GM12878 (cell line): ENCODE measurements around the gene CDKN2B. TPM values are rescaled to one million over a fixed set of nuclear protein-coding genes. Genes with fewer than 3 reads are reported as not detected.

ENCODE experiments used
- ATAC-seq: fragments of 200-7000 bp; cut with Tn5 transposase; 3 replicates; pipeline ENCODE4 v1.9.1; 2020; ENCODE audit warnings: mild to moderate bottlenecking, moderate library complexity
- BruUV-seq: library from RNA; stranded (reverse); fragments of 400-500 nt; replicated peaks from 2 replicates; lab custom pipeline; 2021; lab: Mats Ljungman, UMichigan
- CTCF ChIA-PET: fragments of 300-600 bp; sonication (Branson Sonifier 250); formaldehyde crosslinking; extraction: SDS; loops from one replicate; lab custom pipeline; 2021; ENCODE audit warnings: inconsistent platforms; lab: Yijun Ruan, JAX
- POLR2A ChIA-PET: fragments of 350-600 bp; formaldehyde crosslinking; extraction: SDS; loops from one replicate; lab custom pipeline; 2021; ENCODE audit warnings: inconsistent platforms; lab: Charles Lee
- RAD21 ChIA-PET: fragments of 300-600 bp; sonication (Branson Sonifier 250); formaldehyde crosslinking; loops from one replicate; lab custom pipeline; 2023; ENCODE audit warnings: antibody characterized with exemption; ENCODE audit not compliant: unreplicated experiment; lab: Charles Lee
- SMC1A ChIA-PET: fragments of 300-600 bp; sonication (Branson Sonifier 250); formaldehyde crosslinking; loops from one replicate; lab custom pipeline; 2023; ENCODE audit not compliant: unreplicated experiment, uncharacterized antibody; lab: Charles Lee
- DNase-seq: peaks from one replicate; pipeline ENCODE4 v3.0.0-alpha.2; 2011; ENCODE audit warnings: low read depth, low spot score
- FAIRE-seq: peaks from 3 replicates; lab custom pipeline; 2011; peaks lifted over from hg19 to GRCh38; lab: Jason Lieb, UNC
- H2AFZ ChIP-seq: 2 replicates; pipeline ENCODE4 v1.6.0; 2011; ENCODE audit warnings: low read depth, low read length, control low read depth; ENCODE audit not compliant: control insufficient read depth
- H3K27ac ChIP-seq: 2 replicates; pipeline ENCODE4 v1.5.1; 2011; ENCODE audit warnings: control low read depth; ENCODE audit not compliant: control insufficient read depth, insufficient read depth
- H3K27me3 ChIP-seq, 2 experiments: replicated peaks in 1 of 2; 2 replicates each; pipeline versions ENCODE4 v1.6.0 to v1.6.1; 2011; ENCODE audit warnings: low read length in 1 of 2; ENCODE audit not compliant: control insufficient read depth in 2 of 2, insufficient read depth in 2 of 2
- H3K36me3 ChIP-seq, 2 experiments: 2 replicates each; pipeline ENCODE4 v1.5.1; 2011; ENCODE audit warnings: low read length in 1 of 2; ENCODE audit not compliant: control insufficient read depth in 2 of 2, insufficient read depth in 2 of 2
- H3K4me1 ChIP-seq: 2 replicates; pipeline ENCODE4 v1.6.1; 2011; ENCODE audit warnings: mild to moderate bottlenecking, low read length, moderate library complexity, mixed read lengths; ENCODE audit not compliant: control insufficient read depth, insufficient read depth
- H3K4me2 ChIP-seq: 2 replicates; pipeline ENCODE4 v1.6.0; 2011; ENCODE audit warnings: control low read depth; ENCODE audit not compliant: control insufficient read depth, insufficient read depth
- H3K4me3 ChIP-seq: fragments of 200-600 bp; sonication (generic); 2 replicates; pipeline ENCODE4 v1.5.1; 2016
- H3K79me2 ChIP-seq: 2 replicates; pipeline ENCODE4 v1.6.0; 2011; ENCODE audit warnings: low read length; ENCODE audit not compliant: control insufficient read depth, insufficient read depth
- H3K9ac ChIP-seq: 2 replicates; pipeline ENCODE4 v1.8.0; 2011; ENCODE audit warnings: low read length, control low read depth, mixed read lengths; ENCODE audit not compliant: control insufficient read depth, insufficient read depth
- H3K9me3 ChIP-seq: replicated peaks from 3 replicates; pipeline ENCODE4 v1.5.1; 2011; ENCODE audit warnings: mild to moderate bottlenecking, low read length; ENCODE audit not compliant: control insufficient read depth, insufficient read depth
- H4K20me1 ChIP-seq: 2 replicates; pipeline ENCODE4 v1.6.0; 2011; ENCODE audit not compliant: control insufficient read depth, insufficient read depth
- BMI1 ChIP-seq: fragments of 450-650 bp; IDR thresholded peaks from 2 replicates; pipeline ENCODE4 v1.6.1; 2016; ENCODE audit warnings: mild to moderate bottlenecking, moderate library complexity, borderline replicate concordance
- CEBPB ChIP-seq, 2 experiments: fragments of 150-350 bp in 1 of 2; IDR thresholded peaks; 2 replicates each; pipeline ENCODE4 v1.6.1; 2012 to 2014; ENCODE audit warnings: low read depth in 2 of 2, low read length in 2 of 2, borderline replicate concordance in 1 of 2, inconsistent platforms in 1 of 2
- ESRRA ChIP-seq: IDR thresholded peaks from 2 replicates; pipeline ENCODE4 v1.6.1; 2012; ENCODE audit warnings: mild to moderate bottlenecking, low read length, improper control_type of control experiment
- HCFC1 ChIP-seq: fragments of 150-350 bp; IDR thresholded peaks from 2 replicates; pipeline ENCODE4 v1.6.1; 2014; ENCODE audit warnings: low read length
- HDAC2 ChIP-seq: fragments of 200-600 bp; sonication (generic); IDR thresholded peaks from 2 replicates; pipeline ENCODE4 v1.6.1; 2017
- SMARCA5 ChIP-seq: fragments of 450-650 bp; IDR thresholded peaks from 2 replicates; pipeline ENCODE4 v1.6.1; 2017; ENCODE audit warnings: mild to moderate bottlenecking
- WRNIP1 ChIP-seq: IDR thresholded peaks from 2 replicates; pipeline ENCODE4 v1.6.1; 2011; ENCODE audit warnings: low read depth, low read length, improper control_type of control experiment, borderline replicate concordance
- ZNF207 ChIP-seq: fragments of 450-650 bp; IDR thresholded peaks from 2 replicates; pipeline ENCODE4 v1.6.1; 2014; ENCODE audit warnings: antibody characterized with exemption, mild to moderate bottlenecking, borderline replicate concordance
- WGBS: methylation state at CpG from one replicate; pipeline ENCODE4 v1.1.6; 2016; ENCODE audit warnings: low lambda C conversion rate; ENCODE audit not compliant: insufficient replicate concordance, insufficient coverage; ENCODE audit errors: missing lambda C conversion rate; 5-methylcytosine and 5-hydroxymethylcytosine counted together
- in situ Hi-C: fragments of 300-500 bp; cut with MboI; formaldehyde crosslinking; loops from 9 replicates; pipeline ENCODE4 v1.14.3; 2018; ENCODE audit warnings: mixed read lengths
- intact Hi-C: fragments of 100-400 bp; cut with micrococcal nuclease; formaldehyde crosslinking; loops from one replicate; pipeline ENCODE4 v1.14.2; 2022; ENCODE audit not compliant: unreplicated experiment
- polyA plus RNA-seq, 11 experiments: library from polyadenylated mRNA; depleted of rRNA in 4 of 11; unstranded in 6 of 11; stranded (reverse) in 5 of 11; fragments of >200 nt; fragmentation: Nextera tagmentation in 4 of 11; fragmentation: Illumina TruSeq in 1 of 11; extraction: Ambion mirVana in 4 of 11; extraction: Trizol in 1 of 11; gene quantifications; 1 replicate in 1 of 11; 2 replicates in 10 of 11; pipeline versions ENCODE4 v1.2.1 to v1.2.3, GENCODE V29; 2011 to 2016; ENCODE audit warnings: inconsistent platforms in 2 of 11, missing spikeins in 2 of 11, low read depth in 1 of 11
- total RNA-seq, 4 experiments: library from RNA; depleted of rRNA in 3 of 4; stranded (reverse); fragments of >200 nt in 3 of 4; fragmentation: Illumina TruSeq in 1 of 4; extraction: Trizol in 1 of 4; gene quantifications; 2 replicates each; pipeline versions ENCODE4 v1.2.1 to v1.2.3, GENCODE V29; 2013 to 2021
- TF ChIP-seq, protein P1 (sequence below): fragments of 450-650 bp; IDR thresholded peaks from 2 replicates; pipeline ENCODE4 v1.6.1; 2018; ENCODE audit warnings: borderline replicate concordance, mild to moderate bottlenecking; ENCODE audit not compliant: partially characterized antibody
- TF ChIP-seq, protein P2 (sequence below): IDR thresholded peaks from 2 replicates; pipeline ENCODE4 v1.6.1; 2011; ENCODE audit warnings: low read depth, mild to moderate bottlenecking, low read length, moderate library complexity, borderline replicate concordance; ENCODE audit errors: extremely low read depth
- TF ChIP-seq, protein P3 (sequence below): fragments of 450-650 bp; IDR thresholded peaks from 2 replicates; pipeline ENCODE4 v1.6.1; 2017; ENCODE audit warnings: antibody characterized with exemption, mild to moderate bottlenecking, moderate library complexity
- TF ChIP-seq, protein P4 (sequence below): IDR thresholded peaks from 2 replicates; pipeline ENCODE4 v1.6.1; 2012; ENCODE audit warnings: low read depth, low read length, improper control_type of control experiment

The CDKN2B gene
- total and polyA plus RNA-seq, 10 of the 15 experiments (the other 5 are each of a cell fraction or from before 2014, with no cell fraction given) = 0.03 to 0.47 (median 0.08) TPM; not detected in 1

DNA sequence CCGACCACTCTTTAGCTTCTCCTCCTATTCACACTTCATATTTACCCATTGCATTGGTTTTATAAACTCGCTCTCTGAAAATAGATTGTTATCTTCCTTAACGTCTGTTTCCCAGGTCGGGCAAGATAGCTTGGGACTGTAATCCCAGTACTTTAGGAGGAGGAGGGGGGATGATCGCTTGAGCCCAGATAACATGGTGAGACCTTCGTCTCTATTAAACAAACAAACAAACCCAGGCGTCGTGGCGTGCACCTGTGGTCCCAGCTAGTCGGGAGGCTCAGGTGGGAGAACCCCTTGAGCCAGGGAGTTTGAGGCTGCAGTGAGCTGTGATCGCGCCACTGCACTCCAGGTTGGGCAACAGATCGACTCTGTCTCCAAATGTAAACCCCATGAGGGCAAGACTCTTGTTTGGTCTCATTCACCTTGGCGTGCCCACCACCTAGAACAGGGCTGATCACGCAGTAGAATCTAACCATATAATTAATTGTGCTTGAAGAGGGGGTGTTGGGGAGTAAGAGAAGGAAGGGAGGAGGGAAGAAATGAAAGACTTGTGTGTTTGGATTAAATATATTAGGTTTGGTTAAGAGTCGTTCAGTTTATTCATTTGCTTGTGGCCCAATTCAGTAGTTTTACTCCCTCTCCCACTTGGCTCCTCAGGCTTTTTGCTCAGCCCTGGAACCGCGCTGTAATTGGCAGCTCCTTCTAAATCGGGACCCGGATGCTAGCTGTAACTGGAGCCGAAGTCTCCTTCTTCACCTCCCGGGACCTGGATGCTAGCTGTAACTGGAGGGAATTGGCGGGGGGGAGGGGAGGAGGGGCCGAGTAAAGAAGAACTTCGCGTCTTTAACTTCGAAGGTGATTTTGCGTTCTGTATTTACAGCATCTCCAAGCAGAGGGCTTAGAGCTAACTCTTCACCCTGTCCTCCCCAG, 39.8 kb downstream of the CDKN2B start (continued):
- TF ChIP-seq, protein P1, sequence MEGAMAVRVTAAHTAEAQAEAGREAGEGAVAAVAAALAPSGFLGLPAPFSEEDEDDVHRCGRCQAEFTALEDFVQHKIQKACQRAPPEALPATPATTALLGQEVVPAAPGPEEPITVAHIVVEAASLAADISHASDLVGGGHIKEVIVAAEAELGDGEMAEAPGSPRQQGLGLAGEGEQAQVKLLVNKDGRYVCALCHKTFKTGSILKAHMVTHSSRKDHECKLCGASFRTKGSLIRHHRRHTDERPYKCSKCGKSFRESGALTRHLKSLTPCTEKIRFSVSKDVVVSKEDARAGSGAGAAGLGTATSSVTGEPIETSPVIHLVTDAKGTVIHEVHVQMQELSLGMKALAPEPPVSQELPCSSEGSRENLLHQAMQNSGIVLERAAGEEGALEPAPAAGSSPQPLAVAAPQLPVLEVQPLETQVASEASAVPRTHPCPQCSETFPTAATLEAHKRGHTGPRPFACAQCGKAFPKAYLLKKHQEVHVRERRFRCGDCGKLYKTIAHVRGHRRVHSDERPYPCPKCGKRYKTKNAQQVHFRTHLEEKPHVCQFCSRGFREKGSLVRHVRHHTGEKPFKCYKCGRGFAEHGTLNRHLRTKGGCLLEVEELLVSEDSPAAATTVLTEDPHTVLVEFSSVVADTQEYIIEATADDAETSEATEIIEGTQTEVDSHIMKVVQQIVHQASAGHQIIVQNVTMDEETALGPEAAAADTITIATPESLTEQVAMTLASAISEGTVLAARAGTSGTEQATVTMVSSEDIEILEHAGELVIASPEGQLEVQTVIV = no peak
- no peak for TF ChIP-seq WRNIP1

DNA sequence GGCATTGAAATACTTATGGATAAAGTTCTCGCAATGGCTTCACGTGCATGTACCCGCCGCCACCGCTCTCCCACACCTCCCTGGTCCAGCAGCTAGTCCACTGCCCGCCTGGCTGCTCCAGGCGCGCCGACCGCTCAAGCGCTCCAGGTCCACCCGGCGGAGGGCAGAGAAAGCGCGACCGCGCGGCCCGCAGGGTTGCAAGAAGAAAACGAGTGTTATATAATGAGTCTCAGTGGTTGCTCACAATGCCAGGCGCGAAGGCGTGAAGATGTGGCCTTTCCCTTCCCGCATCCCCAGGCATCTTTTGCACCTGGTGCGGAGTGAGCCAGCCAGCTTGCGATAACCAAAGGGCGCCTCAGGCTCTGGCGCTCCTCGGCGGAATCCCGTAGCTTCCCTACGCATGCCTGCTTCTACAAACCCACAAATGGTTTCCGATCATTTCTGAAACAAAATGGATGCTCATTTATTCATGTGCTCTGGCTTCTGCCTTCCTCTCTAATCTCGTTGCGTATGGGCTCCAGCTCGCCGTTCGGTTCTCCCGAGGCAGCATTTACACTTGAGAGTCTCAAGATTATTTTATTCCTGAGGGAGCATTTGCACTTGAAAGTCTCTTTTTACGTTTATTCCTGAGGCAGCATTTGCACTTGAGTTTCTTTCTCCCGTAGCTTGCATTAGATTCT, 40.6 kb downstream of the CDKN2B start:
- ATAC-seq (no peak), FAIRE-seq (no peak), DNase-seq (no peak)
- CTCF ChIA-PET = no interaction called here
- H3K4me2 ChIP-seq = no peak overlapping the region
- peaks cover 8% of the 10 kb centered on the region for H3K4me1 ChIP-seq
- SMC1A ChIA-PET = interaction anchor here (1.5 kb wide), 1 partner anchor 18 kb away, joined by 3 read pairs; no protein-coding TSS in a partner anchor
- POLR2A ChIA-PET = no interaction called here
- H3K4me3 ChIP-seq = no peak overlapping the region
- H4K20me1 ChIP-seq = no peaks in the 10 kb centered on the region
- RAD21 ChIA-PET = interaction anchor here (0.6 kb wide), 1 partner anchor 163 kb away, joined by 3 read pairs; no protein-coding TSS in a partner anchor
- H3K27ac ChIP-seq = no peak overlapping the region
- peaks cover 8% of the 10 kb centered on the region; the same call in 1 of the 3 replicates for H3K9me3 ChIP-seq
- H2AFZ ChIP-seq = no peak overlapping the region
- in situ Hi-C loops = loop anchor here (5.0 kb wide), 1 partner anchor 49 kb away; no protein-coding TSS in a partner anchor
- intact Hi-C loops = no loop called here
- H3K9ac ChIP-seq = no peak overlapping the region
- WGBS = 62% methylated on average over 41 of the region's 41 CpGs
- H3K36me3 ChIP-seq = no peaks in the 10 kb centered on the region
- no TSS peak for BruUV-seq
- H3K79me2 ChIP-seq = no peaks in the 10 kb centered on the region
- peaks cover 0 to 11% of the 10 kb centered on the region in 2 experiments; a peak in 1 of 4 replicates for H3K27me3 ChIP-seq
- TF ChIP-seq HCFC1 (no peak), SMARCA5 (no peak), ESRRA (no peak), BMI1 (no peak), ZNF207 (no peak), CEBPB (IDR thresholded peaks at IDR 0.05; ENCODE audit: borderline replicate concordance in 1 of 2, low read depth in 2 of 2, low read length in 2 of 2) (no peak), HDAC2 (no peak)
- TF ChIP-seq, protein P2, sequence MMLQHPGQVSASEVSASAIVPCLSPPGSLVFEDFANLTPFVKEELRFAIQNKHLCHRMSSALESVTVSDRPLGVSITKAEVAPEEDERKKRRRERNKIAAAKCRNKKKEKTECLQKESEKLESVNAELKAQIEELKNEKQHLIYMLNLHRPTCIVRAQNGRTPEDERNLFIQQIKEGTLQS = no peak
- TF ChIP-seq, protein P3, sequence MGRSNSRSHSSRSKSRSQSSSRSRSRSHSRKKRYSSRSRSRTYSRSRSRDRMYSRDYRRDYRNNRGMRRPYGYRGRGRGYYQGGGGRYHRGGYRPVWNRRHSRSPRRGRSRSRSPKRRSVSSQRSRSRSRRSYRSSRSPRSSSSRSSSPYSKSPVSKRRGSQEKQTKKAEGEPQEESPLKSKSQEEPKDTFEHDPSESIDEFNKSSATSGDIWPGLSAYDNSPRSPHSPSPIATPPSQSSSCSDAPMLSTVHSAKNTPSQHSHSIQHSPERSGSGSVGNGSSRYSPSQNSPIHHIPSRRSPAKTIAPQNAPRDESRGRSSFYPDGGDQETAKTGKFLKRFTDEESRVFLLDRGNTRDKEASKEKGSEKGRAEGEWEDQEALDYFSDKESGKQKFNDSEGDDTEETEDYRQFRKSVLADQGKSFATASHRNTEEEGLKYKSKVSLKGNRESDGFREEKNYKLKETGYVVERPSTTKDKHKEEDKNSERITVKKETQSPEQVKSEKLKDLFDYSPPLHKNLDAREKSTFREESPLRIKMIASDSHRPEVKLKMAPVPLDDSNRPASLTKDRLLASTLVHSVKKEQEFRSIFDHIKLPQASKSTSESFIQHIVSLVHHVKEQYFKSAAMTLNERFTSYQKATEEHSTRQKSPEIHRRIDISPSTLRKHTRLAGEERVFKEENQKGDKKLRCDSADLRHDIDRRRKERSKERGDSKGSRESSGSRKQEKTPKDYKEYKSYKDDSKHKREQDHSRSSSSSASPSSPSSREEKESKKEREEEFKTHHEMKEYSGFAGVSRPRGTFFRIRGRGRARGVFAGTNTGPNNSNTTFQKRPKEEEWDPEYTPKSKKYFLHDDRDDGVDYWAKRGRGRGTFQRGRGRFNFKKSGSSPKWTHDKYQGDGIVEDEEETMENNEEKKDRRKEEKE = no peak
- TF ChIP-seq, protein P4, sequence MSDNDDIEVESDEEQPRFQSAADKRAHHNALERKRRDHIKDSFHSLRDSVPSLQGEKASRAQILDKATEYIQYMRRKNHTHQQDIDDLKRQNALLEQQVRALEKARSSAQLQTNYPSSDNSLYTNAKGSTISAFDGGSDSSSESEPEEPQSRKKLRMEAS = no peak
